Mammary epithelial cell (primary cell): ENCODE measurements around the gene TMEM92.

ENCODE experiments used
- CTCF ChIP-seq, 2 donors: IDR thresholded peaks in 1 of 2; conservative IDR thresholded peaks in 1 of 2; 2 replicates each; pipeline ENCODE4 v1.5.1; 2011 to 2012; ENCODE audit warnings: inconsistent platforms in 2 of 2, low read length in 2 of 2, mild to moderate bottlenecking in 2 of 2, control low read depth in 1 of 2, low read depth in 1 of 2; ENCODE audit not compliant: insufficient read depth in 1 of 2; ENCODE audit errors: extremely low read depth in 1 of 2
- EZH2 ChIP-seq: IDR thresholded peaks from 2 replicates; pipeline ENCODE4 v1.6.1; 2012; ENCODE audit warnings: low read length, inconsistent platforms, borderline replicate concordance

GRCh38 chr17:50248255-50248654, 26.0 kb upstream of the TMEM92 start:
- TF ChIP-seq EZH2 (no peak), CTCF (conservative IDR thresholded peaks at IDR 0.05 in 1 of 2, IDR thresholded peaks at IDR 0.05 in 1 of 2; ENCODE audit: extremely low read depth in 1 of 2, insufficient read depth in 1 of 2, low read depth in 1 of 2, low read length in 2 of 2) (no peak)
